Heart left ventricle (tissue), 16 donors: ENCODE measurements around the gene PRRX2. TPM values are rescaled to one million over a fixed set of nuclear protein-coding genes. Genes with fewer than 3 reads are reported as not detected.

Experiments
- ATAC-seq, 4 donors: fragments of 200-7000 bp; cut with Tn5 transposase; one replicate each; pipeline ENCODE4 v1.9.1; 2020 to 2022; ENCODE audit warnings: moderate library complexity in 4 of 4, mild to moderate bottlenecking in 3 of 4, moderate number of reproducible peaks in 1 of 4
- DNase-seq, 5 donors: peaks; one replicate each; pipeline ENCODE4 v3.0.0-alpha.2; 2020
- H3K27ac ChIP-seq, 12 donors: fragments of 200-600 bp; sonication (generic) in 4 of 12; one replicate each; pipeline versions ENCODE4 v1.5.0 to v1.8.0; 2016 to 2022; ENCODE audit warnings: mild to moderate bottlenecking in 2 of 12
- H3K27me3 ChIP-seq, 9 donors: fragments of 200-600 bp; sonication (generic) in 2 of 9; one replicate each; pipeline versions ENCODE4 v1.5.1 to v1.8.0; 2016 to 2022; ENCODE audit warnings: mild to moderate bottlenecking in 3 of 9
- H3K36me3 ChIP-seq, 9 donors: fragments of 200-600 bp; sonication (generic) in 2 of 9; one replicate each; pipeline versions ENCODE4 v1.5.0 to v1.8.0; 2018 to 2022; ENCODE audit warnings: mild to moderate bottlenecking in 2 of 9
- H3K4me1 ChIP-seq, 12 donors: fragments of 200-600 bp; sonication (generic) in 4 of 12; one replicate each; pipeline versions ENCODE4 v1.5.0 to v1.8.0; 2016 to 2022; ENCODE audit warnings: mild to moderate bottlenecking in 3 of 12
- H3K4me3 ChIP-seq, 12 donors: fragments of 200-600 bp; sonication (generic) in 4 of 12; one replicate each; pipeline versions ENCODE4 v1.5.0 to v1.8.0; 2017 to 2022; ENCODE audit warnings: mild to moderate bottlenecking in 9 of 12, moderate library complexity in 4 of 12
- H3K9me3 ChIP-seq, 12 donors: fragments of 200-600 bp; sonication (generic) in 4 of 12; one replicate each; pipeline versions ENCODE4 v1.5.0 to v1.8.0; 2016 to 2022; ENCODE audit warnings: mild to moderate bottlenecking in 1 of 12
- CTCF ChIP-seq, 12 donors: fragments of 200-600 bp; sonication (generic) in 4 of 12; IDR thresholded peaks; one replicate each; pipeline versions ENCODE4 v1.5.0 to v1.8.0; 2018 to 2022; ENCODE audit warnings: antibody characterized with exemption in 12 of 12, mild to moderate bottlenecking in 5 of 12
- POLR2A ChIP-seq, 2 donors: fragments of 450-650 bp; IDR thresholded peaks; one replicate each; pipeline ENCODE4 v1.6.1; 2017; ENCODE audit warnings: antibody characterized with exemption in 2 of 2, mild to moderate bottlenecking in 2 of 2, moderate library complexity in 2 of 2
- WGBS, 4 donors: extraction: QIAGEN DNeasy Blood & Tissue Kit in 2 of 4; methylation state at CpG; one replicate each; pipeline versions ENCODE4 v1.1.5 to v1.1.7; 2013 to 2018; 5-methylcytosine and 5-hydroxymethylcytosine counted together
- intact Hi-C, 10 donors: fragments of 100-400 bp; cut with DNase I; formaldehyde crosslinking; loops; one replicate each; pipeline versions ENCODE4 v1.11.1 to v1.14.2; 2022
- polyA plus RNA-seq, 2 donors: library from polyadenylated mRNA; stranded (reverse); fragments of 200-250 nt; gene quantifications; one replicate each; pipeline ENCODE4 v1.2.3, GENCODE V29; 2013
- total RNA-seq, 9 donors: library from RNA; depleted of rRNA in 2 of 9; stranded (reverse); fragments of >200 nt in 2 of 9; fragmentation: NEBNext Ultra II Directional in 3 of 9; extraction: Animal tissue kit (Norgen Biotek cat#: 25700) in 3 of 9; gene quantifications; one replicate each; pipeline versions ENCODE4 v1.1.0 to v1.2.4, GENCODE V29; 2016 to 2023
- donor health status: ischemic (EF 13 %, LVEDD 7.1; RV severe dilation, severe dysfunction).
- donor health status: healthy with polysubstance abuse.
- donor health status: DM: no; HTN: yes; CAD: no.
- donor health status: DM: no; HTN: no; CAD: no.
- donor health status: ischemic (EF 25% LVEDD 6.9; RV normal size, moderate dysfunction).
- donor health status: ischemic (EF 25% LVEDD 5.7; RV mildly dilated, moderate dysfunction).
- donor health status: healthy.
- donor health status: DM: yes; HTN: yes; CAD: no.
- donor health status: ischemic (EF 35%, LVEDD 5.7; RV mildly dilated, moderate dysfunction).
- donor health status: nonischemic (EF 11% LVEDD 7.7; RV severe dilation, severe dysfunction).
- donor health status: DM: yes; HTN: yes; CAD: no.
- donor health status: PGD.
- donor health status: ischemic (EF 29% LVEDD 5.4; RV normal size, mild dysfunction).
- donor health status: nonischemic (EF 23%, LVEDD 6.1; RV moderate dilation, normal function).

Gene PRRX2
- total and polyA plus RNA-seq, 11 donors: 0.22 to 1.5 (median 0.75) TPM; not detected in 1

GRCh38 chr9:129640086-129640870 is 25.2 kb upstream of the PRRX2 start:
- intact Hi-C loops: loop anchor here in 9 of 10 donors (5.0 to 10.0 kb wide), 5 partner anchors 85 to 142 kb away; no protein-coding TSS in a partner anchor
- no peak for TF ChIP-seq POLR2A (IDR thresholded peaks at IDR 0.05)
- no peak for TF ChIP-seq CTCF (IDR thresholded peaks at IDR 0.05)
- ATAC-seq: no peak
- Histone ChIP-seq H3K9me3 (no peaks in the 10 kb centered on the region), H3K36me3 (peaks cover under 1 to 46% (median 41%) of the 10 kb centered on the region in 9 donors), H3K4me3 (peak overlapping the region in 6 of 12 donors; percentile 69 to 99 (median 88)), H3K4me1 (peaks cover 0 to 26% (median 21%) of the 10 kb centered on the region in 12 donors), H3K27ac (no peak overlapping the region), H3K27me3 (no peaks in the 10 kb centered on the region)
- 56 to 73% (median 70%) methylated on average over 15 to 25 of the region's 25 CpGs for WGBS, 4 donors
- no peak for DNase-seq

- DNase-seq (no peak), ATAC-seq (peak in 1 of 4 donors; percentile 2)
- Histone ChIP-seq H3K9me3 (no peaks in the 10 kb centered on the region), H3K27me3 (no peaks in the 10 kb centered on the region), H3K4me3 (peak overlapping the region; percentile 69 to 100 (median 95)), H3K4me1 (peaks cover 0 to 26% (median 21%) of the 10 kb centered on the region in 12 donors), H3K36me3 (peaks cover 0 to 38% (median 33%) of the 10 kb centered on the region in 9 donors), H3K27ac (peak overlapping the region in 10 of 12 donors; percentile 55 to 85 (median 82))
- intact Hi-C loops: loop anchor here in 9 of 10 donors (5.0 to 10.0 kb wide), 5 partner anchors 84 to 141 kb away; no protein-coding TSS in a partner anchor
- 19 to 28% (median 21%) methylated on average over 32 to 44 of the region's 44 CpGs for WGBS, 4 donors
- no peak for TF ChIP-seq CTCF (IDR thresholded peaks at IDR 0.05)
These were observed 24.3 kb upstream of the PRRX2 start for GRCh38 chr9:129640871-129641749.

GRCh38 chr9:129641750-129642585 is 23.5 kb upstream of the PRRX2 start, which contains the start of gene ASB6:
Gene ASB6, minus strand, starts transcription at chr9:129642151. Its CDS starts 152 bp downstream, at chr9:129641999.
- WGBS, 4 donors: 0 to 1% (median 0%) methylated on average over 28 to 93 of the region's 93 CpGs
- ATAC-seq: peak; percentile 93 to 97 (median 95)
- intact Hi-C loops: loop anchor here (2.0 to 10.0 kb wide), 7 partner anchors 83 to 143 kb away; no protein-coding TSS in a partner anchor

More at GRCh38 chr9:129641750-129642585, 23.5 kb upstream of the PRRX2 start, which contains the start of gene ASB6:
- H3K27me3 ChIP-seq: no peaks in the 10 kb centered on the region
- peak within 1 kb of the TSS; percentile 55 to 85 (median 82) for H3K27ac ChIP-seq
- H3K9me3 ChIP-seq: no peaks in the 10 kb centered on the region
- H3K4me3 ChIP-seq: peak within 1 kb of the TSS; percentile 69 to 100 (median 95)
- H3K4me1 ChIP-seq: peaks cover 0 to 26% (median 21%) of the 10 kb centered on the region in 12 donors
- TF ChIP-seq POLR2A (IDR thresholded peaks at IDR 0.05) (peak in 1 of 2 donors; percentile 77), CTCF (IDR thresholded peaks at IDR 0.05) (peak; percentile 97 to 100 (median 100))
- peak; percentile 98 to 99 (median 98) for DNase-seq
- peaks cover 0 to 29% (median 25%) of the 10 kb centered on the region in 9 donors for H3K36me3 ChIP-seq
